OCI-M2 (cell line): ENCODE measurements around the gene BANP.
"Not testable (repeated sequence)": the region's sequence is repeated elsewhere in the genome, so short reads cannot be mapped to it uniquely, and the experiment has no call there.

Experiments used
- DNase-seq: peaks from one replicate; lab custom pipeline; 2025; ENCODE audit not compliant: unreplicated experiment; lab: John Stamatoyannopoulos, UW

The BANP gene

DNA sequence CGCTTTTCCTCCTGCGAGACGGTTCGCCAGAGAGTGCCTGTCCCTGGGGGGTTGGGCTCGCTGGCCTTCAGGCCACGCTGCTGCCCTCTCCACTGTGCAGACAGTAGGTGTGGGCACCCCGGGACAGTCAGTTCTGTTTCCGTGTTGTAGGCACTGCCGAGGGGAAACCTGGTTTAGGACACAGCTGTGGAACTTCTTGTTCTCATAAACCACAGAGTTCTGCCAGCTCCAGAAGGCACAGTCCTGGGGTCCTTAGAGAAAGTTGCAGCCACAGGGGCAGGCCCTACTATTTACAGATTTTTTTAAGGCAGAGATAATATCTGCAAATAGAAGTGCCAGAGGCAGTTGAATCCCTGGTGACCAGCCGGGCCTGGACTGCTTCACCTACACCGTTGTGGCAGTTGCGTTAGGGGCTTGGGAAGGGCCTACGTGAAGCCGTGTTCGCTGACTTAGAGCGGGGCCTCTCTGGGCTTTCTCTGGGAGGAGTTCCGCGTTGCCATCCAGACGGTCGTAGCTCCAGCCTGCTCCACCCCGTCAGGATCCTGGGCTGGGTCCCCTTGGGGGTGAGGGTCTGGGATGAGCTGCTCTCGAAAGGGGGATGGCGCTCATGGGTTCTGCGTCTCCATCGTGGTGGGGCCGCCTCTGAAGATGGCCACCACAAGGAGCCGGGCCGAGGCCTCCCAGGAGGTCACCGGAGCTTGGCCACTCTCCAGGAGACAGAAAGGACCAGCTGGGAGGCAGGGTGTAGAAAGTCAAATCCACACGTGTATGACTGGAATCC lies 126.3 kb downstream of the BANP start:
- no peak for DNase-seq

DNA sequence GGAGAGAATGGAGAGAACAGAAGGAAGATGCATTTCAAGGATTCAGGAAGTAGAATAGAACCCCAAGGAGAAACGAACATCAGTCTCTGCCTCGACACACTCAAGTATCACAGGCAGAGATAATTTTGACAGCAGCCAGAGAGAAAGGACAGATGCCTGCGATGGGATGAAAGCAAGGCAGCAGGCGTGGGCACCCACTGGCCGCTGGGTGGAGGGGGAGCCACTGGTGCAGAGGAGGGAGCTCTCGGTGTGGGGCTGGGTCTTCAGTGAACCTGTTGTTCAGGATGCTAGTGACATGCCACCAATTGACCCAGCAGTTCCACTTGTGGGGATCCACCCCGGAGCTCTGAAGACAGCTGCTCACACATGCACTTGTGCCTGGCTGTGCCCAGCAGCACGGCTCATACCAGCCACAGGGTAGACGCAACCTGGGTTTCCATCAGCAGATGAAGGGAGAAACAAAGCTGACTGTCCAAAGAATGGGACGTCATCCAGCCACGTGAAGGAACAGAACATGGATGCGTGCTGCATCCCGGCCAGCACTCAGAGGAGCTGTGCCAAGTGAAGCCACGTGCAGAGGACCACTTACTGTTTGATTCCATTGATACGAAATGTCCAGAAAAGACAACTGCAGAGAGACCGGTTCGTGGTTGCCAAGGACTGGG lies 127.0 kb downstream of the BANP start:
- no peak for DNase-seq

DNA sequence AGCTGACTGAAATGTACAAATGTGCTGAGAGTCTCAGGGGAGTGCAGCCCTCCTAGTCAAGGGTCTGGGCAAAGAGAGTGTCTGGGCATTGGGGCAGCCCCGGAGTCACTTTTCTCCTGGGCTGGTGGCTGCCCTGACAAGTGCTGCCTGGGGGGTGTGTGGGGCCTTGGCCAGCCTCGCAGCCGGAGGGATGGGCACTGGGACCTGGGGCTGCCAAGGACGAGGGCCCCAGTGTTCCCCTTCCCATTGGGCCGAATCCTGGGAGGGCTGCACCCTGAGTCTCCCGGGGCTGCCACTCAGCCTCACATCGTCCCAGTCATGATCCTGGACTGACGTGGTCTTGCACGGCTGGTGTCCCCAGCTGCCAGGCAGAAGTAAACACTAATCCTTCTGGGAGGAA lies 132.3 kb downstream of the BANP start:
- DNase-seq: no peak

DNA sequence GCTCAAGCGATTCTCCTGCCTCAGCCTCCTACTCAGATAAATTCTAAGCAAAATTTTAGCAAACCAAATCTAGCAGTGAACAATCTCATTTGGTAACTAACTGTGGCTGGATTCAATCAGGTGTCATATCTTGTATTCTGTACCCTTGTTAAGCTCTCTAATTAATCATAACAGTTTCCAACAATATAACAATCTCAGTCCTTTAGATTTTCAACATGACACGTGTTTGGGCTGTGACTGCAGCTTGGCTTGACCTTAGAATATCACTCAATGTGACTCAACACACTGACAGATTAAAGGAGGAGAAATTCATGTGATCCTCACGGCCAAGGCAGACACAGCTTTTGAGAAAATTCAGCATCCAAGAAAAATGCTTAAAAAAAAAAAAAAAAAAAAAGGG lies 133.6 kb downstream of the BANP start:
- no peak for DNase-seq

DNA sequence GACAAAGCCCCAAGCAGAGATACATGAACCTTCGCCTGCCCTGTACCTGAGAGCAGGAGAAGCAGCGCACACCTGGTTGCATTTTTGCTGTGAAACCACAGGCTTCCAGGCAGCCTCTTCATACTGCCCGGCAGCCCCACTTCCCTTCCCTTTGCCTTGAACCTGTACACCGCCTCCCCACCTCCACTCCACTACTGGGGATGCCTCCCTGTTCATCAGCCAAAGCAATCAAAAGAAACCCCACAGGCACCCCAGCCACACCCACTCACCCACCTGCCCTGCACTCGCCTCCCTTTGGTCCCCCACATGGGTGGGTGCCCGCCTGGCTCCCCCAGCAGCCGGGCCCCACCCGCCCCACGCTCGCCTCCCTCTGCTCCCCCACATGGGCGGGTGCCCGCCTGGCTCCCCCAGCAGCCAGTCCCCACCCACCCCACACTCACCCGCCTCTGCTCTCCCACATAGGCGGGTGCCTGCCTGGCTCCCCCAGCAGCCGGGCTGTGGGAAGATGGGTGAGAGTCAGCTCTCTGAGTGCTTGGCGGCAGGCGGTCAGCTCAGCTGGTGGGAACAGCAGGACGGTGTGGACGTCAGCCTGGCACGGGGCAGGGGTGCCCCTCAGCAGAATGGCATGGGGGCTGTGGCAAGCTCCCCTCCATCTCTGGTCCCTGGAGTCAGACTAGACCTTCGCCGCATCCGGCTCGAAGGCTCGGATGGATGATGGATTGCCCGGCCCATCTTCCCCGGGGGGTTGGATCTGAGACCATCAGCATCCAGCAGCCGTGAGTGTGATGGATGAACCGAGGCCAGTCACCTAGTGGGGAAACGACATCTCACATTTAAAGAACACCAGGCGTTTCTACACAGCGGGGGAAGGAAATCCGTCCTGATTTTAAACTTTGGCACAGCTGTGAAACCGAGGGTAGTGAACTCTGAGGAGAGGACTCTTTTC lies 135.6 kb downstream of the BANP start:
- DNase-seq: no peak

DNA sequence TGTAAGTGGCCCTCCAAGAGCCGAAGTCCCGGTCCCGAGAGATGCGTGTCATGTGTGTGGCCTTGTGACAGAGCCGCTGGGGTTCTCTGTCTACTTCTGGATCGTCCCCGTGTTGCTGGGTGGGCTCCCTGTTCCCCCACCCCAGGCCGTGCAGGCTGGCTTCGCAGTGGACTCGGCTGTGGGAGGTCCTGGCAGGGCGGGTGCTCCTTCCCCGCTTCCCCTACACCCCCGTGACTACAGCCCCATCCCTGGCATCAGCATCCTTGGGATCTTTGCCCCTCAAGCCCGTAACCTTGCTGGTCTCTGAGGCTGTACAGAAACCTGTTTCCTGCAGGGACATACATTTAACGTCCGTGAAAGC lies 136.3 kb downstream of the BANP start:
- no peak for DNase-seq

DNA sequence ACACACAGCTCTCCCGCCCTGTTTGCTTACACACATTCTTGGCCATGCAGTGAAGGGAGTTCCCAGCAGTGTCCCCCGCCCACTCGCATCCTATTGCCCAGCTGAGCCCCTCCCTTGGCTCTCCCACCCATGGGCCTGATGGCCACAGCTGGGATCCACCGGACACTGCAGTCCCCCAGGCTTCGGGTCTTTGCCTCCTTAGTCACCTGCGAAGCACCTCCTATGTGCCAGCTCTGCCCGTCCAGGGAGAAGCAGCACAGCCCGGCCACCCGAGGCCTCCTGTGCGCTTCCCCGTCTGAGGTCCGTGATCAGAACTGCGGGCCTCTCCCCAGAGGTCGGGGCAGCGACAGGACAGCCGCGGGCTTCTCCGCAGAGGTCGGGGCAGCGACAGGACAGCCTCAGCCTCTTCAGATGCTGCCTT lies 136.9 kb downstream of the BANP start:
- no peak for DNase-seq

DNA sequence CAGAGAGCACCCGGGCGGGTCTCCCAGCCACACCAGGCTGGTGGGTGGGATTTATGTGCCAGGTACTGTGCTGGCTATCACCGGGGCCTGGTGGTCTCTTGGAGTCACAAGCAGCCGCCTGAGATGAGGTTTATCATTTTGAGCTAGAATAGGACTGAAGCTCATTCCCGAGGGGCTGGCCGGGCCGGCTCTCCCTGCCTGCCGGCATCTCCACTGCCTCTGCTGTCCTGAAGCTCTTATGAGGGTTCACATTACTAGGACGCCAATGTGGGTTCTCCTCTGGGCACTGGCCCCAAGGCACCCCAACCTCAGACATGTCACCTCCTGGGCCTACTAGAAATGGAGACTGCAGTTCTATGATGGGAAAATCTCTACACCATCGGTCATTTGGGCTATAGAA lies 137.4 kb downstream of the BANP start:
- DNase-seq: not testable (repeated sequence)

DNA sequence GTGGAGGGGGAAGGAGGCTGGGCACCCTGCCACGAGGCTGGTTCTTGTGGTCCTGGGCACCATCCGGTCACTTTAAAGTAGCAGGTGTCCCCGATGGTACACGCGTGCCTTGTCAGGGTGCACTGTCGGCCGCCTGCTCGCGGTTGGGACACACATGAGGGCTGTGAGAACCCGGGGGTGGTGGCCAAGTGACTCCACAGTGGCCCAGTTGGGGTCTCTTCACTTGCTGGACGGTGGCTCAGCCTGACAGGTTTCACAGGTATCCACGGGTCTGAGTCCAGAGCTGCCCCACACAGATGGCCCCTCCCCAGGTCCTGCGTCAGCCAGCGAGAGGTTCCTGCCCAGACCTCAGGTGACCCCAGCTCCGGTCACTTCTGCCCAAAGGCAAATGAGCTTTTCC lies 137.8 kb downstream of the BANP start:
- DNase-seq: not testable (repeated sequence)

DNA sequence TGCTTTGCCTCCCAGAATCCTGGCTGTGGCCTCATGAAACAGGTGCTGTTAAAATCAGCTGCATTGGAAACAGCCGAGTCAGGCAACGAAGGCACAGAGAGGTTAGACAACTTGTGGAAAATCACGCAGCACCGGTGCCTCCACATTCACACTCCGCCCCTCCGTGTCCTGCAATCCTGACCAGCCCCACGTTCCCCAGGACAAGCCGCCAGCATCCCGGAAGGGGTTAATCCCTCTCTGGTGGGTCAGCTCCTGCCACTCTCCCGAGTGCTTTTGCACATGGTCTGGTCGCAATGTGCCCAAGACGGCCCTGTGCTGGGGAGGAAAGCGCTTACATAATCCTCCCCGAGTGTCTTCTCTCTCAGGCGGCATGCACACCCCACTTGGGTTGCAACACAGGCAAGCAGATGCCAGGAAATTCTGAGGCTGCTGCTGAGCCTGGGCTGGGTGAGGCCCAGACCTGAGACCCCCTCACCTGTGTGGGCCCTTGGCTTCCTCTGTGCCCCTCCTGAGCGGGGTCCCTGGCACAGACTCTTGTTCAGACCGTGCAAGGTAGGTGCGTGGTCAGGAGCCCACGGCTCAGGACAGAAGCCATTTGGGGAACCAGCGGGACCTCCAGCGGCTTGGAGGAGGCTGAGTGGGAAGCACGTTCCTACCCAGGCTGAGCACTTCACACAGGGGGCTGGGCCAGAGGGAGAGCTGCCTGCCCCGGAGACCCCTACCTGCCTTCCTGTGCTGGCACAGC lies 138.6 kb downstream of the BANP start:
- DNase-seq: not testable (repeated sequence)

DNA sequence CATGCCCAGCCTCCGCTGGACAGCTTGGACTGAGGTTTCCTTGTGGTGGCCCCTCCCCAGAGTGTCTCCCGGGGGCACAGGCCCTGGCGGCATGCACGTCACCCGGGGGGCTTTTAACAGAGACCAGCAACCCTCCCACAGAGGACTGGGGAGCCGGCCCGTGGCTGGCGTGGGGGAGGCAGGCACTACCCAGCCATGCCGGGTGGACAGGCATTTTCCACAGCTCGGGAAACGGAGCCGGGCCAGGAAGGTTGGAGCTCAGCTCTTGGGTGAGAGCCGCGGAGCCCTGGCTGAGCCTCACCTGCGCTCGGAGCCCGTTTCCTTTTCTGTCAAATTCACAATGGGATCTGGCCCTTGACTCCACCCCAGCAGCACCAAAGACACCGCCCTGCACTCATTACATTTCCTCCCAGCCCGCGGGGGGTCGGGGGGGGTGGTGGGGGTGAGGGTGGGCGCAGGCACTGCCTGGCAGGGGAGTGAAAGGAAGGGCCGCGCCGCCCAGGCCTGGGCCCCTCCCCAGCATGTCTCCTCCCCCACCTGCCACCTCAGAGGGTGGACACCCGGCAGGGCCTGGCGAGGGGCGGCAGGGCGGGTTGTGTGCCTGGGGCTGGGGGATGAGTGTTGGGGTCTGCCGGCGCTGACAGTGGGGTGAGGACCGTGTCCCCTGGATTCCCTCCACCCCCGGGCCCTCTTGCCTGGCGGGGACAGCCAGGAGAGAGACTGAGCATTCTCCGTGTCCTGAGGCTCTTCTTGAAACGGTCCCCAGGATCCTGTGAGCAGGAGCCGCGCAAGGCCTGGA lies 139.3 kb downstream of the BANP start:
- not testable (repeated sequence) for DNase-seq

DNA sequence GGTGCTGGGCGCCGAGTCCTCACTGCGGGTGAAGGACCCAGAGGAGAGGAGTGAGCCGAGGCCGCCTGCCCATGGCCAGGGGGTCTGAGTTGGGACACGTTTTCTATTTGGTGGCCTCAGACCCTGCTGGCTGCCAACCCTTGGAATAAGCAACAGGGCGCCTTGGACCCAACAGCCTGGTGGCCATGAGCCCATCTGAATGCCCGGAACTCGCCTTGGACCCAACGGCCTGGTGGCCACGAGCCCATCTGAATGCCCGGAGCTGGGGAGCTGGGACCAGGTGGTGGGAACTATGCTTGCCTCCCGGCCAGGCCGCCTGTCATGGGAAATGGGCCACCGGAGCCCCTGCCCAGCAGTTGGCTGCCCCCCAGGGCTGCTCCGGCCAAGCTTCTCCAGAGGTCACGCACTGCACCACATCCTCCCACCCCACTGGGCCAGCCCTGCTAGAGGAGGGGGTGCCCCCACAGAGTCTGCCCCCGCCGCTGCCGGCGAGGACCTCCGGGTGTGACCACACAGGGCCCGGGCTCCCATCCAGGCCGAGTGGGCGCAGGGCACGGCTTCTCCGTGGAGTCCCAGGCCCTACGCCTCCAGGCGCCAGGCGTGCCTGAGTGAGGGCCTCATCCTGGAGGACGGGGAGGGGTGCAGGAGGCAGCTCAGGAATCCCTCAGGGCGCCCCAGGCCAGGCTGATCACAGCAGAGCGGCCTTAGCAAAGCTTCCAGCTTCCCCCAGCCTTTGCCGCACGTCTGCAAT lies 140.2 kb downstream of the BANP start:
- not testable (repeated sequence) for DNase-seq

DNA sequence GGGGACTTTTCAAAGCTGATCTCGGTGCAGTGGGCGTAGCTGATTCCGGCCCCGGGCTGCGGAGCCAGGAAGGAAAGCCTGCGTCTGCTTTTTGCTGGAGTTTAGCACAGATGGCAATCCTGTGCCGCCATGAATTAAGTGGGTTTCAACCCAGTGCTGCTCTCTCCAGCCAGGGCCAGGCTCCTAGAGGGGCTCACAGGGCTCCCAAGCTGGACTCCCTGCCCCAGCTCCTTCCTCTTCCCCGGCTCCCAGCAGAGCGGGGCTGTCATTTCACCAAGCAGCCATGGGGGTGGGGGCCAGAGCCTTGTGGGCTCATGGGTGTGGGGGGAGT lies 140.7 kb downstream of the BANP start:
- not testable (repeated sequence) for DNase-seq

DNA sequence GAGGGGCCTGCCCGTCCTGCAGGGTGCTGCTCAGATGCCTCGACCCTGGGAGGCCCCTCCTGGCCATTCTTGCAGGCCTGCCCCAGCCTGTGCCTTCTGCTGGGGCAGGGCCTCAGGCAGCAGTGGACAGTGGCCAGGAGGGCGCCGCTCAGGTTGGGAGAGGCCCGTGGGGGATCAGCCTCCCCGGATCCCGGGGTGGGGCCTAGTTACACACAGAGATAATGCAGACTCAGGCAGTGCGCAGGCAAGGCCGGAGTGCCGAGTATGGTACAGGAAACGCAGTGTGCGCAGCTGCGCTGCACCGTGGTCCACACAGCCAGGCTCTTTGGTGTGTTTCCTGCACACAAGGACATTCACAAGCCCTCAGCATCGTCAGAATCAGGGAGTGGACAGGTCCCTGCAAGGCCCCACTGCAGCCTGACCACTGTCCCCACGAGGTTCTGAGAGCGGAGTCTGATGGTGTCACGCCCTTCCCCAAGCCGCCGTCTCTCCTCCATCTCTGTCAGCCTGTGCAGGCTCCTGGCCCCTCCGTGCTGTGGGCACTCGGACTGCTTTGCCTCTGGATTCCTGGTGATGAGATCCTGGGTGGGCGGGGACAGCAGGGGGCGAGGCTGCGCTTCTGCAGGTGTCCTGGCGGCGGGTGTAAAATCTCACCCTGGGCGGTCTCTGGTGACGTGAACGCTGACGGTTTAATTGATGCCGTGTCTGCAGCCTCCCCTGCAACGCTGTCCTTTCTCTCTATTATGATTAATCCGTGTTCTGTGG lies 141.7 kb downstream of the BANP start:
- DNase-seq: not testable (repeated sequence)

DNA sequence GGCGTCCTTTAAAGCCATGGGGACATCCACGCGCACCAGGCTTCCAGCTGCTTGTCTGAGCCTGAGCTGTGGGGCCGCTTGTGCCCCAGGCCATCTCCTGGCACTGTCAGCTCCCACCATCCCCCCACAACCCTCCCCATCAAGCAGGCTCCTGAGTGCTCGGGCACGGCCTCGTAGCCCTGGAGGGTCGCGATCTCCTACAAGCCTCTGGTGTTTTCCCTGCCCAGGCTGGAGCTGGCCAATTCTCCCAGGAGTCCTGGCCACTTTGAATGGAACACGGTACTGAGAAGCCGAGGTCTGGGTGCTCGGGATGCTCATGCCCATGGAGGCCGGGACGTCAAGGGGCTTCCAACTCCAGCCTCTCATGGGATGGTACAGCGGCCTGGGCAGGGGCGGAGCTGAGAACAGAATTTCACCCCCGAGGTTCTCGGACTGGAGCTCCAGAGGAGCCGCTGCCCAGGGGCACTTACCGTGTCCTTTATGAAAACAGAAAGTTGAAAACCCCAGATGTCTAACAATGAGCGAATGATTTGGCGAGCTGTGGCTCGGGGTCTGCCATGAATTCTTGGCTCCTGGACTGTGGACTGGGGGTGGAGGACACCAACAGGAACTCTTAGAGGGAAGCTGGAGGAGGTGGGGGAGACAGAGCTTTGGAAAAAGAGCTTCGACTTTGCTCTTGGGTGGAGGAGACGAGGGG lies 142.5 kb downstream of the BANP start:
- DNase-seq: not testable (repeated sequence)

DNA sequence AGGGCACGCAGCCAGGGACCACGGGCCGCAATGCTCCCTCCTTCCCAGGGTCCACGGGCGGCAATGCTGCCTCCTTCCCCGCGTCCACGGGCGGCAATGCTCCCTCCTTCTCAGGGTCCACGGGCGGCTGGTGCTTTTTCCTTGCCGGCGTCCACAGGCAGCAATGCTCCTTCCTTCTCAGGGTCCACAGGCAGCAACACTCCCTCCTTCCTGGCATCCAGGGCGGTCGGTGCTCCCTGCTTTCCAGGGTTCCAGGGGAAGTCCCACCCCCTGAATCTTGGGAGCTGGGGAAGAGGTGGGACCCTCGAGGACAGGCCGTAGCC lies 143.0 kb downstream of the BANP start:
- not testable (repeated sequence) for DNase-seq

DNA sequence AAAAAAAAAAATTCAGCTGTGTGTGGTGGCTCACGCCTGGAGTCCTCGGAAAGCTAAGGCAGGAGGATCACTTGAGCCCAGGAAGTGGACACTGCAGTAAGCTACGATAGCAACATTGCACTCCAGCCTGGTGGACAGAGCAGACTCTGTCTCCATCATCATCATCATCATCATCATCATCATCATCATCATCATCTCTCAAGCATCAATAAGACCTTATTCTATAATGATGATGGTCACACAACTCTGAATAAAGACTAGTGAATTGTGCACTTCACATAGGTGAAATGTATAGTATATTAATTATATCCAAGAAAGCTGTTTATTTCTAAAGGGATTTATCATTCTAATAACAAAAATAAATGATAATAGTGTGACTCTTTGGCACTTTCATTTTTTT lies 143.7 kb downstream of the BANP start:
- DNase-seq: not testable (repeated sequence)

DNA sequence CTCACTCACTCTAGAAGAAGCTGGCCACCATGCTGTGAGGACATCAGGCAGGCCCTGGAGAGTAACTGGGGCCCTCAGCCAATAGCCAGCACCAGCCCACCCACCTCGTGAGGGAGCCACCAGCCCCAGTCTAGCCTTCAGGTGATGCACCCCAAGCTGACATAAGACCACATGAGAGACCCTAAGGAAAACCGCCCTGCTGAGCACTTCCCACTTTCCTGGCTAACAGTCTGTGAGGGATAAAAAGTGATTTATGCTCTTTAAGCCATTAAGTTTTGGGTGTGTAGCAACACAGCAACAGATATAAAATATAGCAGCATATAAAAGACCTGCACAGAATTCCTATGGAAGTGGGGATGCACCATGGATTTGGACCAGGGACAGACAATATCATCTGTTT lies 145.4 kb downstream of the BANP start:
- not testable (repeated sequence) for DNase-seq
